SK-MEL-5 (cell line): Measurements from ENCODE around the gene SNX9. TPM values are rescaled to one million over a fixed set of nuclear protein-coding genes. Genes with fewer than 3 reads are reported as not detected.

Source experiments
- DNase-seq: peaks from one replicate; pipeline ENCODE4 v3.0.0-alpha.2; 2016; ENCODE audit warnings: low read depth, low spot score
- in situ Hi-C: cut with HindIII; loops from 2 replicates; pipeline ENCODE4 v1.10.0; 2016; ENCODE audit warnings: low sequenced_read_pairs, high pct_unique_total_duplicates, low pct_unique_long_range_greater_than_20kb
- total RNA-seq: library from RNA; depleted of rRNA; stranded (reverse); fragments of >200 nt; shearing (Covaris generic); gene quantifications from 2 replicates; pipeline ENCODE4 v1.2.3, GENCODE V29; 2014

SNX9 gene
- total RNA-seq, 1 experiment from 2014 or later = 138 TPM

DNA sequence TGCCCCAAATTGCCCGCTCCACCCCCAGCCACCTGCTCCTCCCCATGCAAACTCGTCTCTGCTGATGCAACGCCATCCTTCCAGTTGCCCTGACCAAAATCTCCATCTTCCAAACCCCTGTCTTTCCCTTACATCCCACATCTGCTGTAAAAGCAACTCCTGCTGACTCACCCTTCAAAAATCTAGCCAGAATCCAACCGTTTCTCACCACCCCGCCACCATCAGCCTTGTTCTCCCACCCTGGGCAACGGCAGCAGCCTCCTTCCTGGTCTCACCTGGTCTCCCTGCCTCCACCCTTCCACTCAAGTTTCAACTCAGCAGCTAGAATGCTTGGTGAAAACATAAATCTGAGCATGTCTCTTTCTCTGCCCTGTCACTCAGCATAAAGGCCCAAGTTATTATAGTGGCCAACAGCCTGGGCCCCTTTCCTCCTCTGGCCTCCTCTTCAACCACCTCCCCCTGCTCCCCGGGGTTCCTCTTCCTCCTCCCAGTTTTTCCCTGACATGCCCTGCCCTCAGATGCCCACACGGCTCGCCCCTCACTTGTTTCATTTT lies 151.4 kb downstream of the SNX9 start:
- in situ Hi-C loops = no loop called here
- no peak for DNase-seq

DNA sequence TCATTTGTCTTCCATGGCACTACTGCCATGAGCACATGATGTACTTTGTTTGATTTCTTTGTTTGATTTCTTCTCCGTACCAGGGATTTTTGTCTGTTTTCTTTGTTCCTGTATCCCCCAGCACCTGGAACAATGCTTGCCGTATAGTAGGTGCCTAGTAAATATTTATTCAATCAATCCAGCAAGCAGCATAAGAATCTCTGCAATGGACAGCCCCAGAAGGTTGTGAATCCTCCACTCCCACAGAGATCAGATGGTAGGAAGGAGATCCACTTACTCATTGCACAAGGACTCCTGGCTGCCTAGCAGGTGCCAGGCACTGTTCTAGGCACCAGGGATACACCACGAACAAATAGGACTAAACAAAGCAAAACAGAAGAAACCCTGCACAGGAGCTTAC lies 151.9 kb downstream of the SNX9 start:
- in situ Hi-C loops = no loop called here
- no peak for DNase-seq

DNA sequence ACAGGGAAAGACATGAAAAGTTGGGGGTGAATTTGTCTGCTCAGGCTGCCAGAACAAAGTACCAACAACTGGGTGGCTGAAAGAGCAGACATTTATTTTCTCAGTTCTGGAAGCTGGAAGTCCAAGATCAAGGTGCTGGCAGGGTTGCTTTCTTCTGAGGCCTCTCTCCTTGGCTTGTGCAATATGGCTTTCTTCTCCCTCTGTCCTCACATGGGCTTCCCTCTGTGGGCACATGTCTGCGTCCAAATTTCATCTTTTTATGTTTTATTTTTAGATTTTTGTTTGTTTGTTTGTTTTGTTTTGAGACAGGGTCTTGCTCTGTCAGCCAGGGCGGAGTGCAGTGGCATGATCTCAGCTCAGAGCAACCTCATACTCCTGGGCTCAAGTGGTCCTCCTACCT lies 152.4 kb downstream of the SNX9 start:
- in situ Hi-C loops = no loop called here
- DNase-seq = no peak

DNA sequence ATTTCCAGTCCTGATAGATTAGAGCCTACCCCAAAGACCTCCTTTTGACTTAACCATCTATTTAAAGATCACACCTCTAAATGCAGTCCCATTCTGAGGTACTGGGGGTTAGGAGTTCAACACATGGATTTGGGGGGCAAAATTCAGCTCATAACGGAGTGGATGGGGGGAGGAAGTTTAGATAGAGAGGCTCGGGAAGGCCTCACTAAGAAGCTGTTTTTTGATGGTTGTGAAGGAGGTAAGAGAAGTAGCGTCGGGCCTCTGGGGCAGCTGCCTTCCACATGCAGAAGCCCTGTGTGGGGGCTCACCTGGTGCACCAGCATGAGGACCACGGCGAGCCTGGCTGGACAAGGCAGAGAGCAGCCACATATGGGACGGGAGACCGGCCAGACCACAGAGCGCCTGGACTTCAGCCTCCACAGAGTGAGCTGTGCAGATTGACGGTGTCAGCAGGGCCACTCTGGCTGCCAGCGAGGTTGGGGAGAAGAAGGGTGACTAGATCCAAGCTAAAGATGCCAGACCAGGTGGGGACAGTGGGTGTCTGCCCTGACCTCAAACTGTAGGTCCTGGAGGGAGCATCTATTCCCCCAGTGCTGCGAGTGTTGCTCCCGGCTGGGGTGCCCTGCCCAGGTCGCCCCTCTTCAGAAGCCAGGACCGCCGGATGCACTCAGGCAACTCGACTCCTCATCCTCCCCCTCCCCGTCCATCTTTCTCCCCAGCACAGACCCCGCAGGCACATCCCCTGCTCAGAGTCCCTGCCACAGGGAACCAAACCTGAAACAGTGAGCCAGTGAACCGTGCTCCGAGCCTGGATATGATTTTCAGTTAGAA lies 153.5 kb downstream of the SNX9 start:
- in situ Hi-C loops = no loop called here

DNA sequence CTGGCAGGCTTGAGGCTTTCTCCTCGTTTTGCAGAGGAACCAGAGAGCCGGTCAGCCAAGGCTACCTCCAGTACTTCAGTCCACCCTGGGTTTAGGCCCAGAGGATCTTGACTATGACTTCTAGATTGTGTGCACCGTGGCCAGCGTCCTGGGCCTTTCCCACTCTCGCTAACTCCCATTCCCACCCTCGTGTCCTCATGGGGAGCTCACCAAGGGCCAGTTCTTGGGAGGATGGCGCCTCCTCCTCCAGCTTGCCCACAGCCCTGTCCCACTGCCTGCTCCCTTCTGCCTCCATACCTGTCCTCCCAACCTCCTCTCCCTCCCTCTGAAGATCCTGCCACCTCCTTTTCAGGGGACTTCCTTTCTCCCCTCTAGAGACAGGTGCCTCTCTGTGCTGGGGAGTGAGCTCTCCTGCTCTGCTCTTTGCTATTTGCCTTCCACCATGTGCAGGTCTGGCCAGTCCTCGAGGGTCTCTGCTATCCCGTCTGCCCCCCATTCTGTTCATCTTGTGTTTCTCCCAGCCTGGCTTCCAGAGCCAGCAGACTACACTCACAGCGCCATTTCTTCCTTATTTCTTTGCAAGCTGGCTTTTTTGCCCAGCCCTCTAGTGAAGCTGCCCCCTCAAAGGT lies 154.2 kb downstream of the SNX9 start:
- no peak for DNase-seq
- in situ Hi-C loops = no loop called here

More for the DNA sequence above, 153.5 kb downstream of the SNX9 start:
- no peak for DNase-seq

DNA sequence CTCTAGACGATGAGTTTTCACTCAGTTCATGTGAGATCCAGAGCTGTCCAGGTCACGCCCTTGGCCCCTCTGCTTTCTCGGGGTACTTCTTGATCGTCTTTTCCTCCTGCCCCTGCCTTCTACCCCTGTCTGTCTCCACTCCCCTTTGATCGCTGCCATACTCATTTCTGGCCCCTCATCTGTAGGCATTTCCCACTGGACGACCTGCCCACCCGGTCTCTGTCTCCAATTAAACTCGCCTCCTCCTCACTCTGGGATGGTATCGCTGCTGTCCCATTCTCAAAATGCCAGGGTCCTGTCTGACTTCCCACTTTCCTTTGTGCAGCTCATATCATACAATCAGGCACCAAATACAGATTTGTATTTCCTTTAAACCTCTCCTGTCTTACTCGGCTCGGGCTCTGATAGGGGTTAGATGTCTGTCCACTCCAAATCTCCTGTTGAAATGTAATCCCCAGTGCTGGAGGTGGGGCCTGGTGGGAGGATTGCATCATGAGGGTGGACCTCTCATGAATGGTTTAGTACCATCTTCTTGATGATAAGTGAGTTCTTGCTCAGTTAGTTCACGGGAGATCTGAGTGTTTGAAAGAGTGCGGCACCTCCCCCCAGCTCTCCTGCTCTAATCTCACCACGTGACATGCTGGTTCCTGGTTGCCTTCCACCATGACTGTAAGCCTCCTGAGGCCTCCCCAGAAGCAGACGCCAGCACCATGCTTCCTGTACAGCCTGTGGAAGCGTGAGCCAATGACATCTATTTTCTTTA lies 155.2 kb downstream of the SNX9 start:
- in situ Hi-C loops = no loop called here

DNA sequence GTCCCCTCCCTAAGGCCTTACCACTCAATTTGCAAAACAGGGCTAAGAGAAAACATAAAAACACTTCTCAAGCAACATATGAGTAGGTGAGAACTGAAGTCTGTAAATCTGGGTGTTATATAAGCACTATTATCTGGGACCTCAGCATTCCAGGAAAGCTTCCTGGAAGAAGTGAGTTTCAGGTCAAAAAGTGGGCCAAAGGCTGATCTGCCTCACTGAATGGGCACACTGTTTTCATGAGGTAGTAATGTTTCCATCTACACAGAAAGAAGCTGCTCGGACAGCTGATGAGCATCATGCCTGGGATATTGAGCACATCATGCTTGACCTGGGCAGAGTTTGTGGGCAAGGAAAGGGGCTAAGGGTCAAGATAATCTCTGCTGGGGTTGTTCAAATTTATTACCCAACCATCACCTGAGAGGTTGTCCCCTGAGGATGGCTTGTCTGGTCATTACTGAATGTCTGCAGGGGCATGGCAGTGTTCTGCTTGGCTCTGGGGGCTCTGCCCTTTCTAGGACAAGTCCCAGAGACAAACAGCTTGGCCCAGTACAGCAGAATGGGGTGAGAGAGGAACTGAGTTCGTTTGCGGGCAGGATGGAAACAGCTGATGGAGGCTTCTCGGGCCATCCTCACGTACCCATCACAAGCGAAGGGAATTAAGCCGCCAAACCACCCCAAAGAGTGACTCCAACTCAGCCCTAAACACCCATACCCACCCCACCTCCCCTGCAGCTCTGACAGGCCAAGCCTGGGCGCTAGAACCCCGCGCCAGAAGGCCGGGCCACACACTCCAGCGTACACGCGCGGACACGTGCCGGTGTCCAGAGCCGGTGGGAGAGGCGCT lies 157.5 kb downstream of the SNX9 start:
- DNase-seq = no peak
- in situ Hi-C loops = no loop called here

More for the DNA sequence above, 155.2 kb downstream of the SNX9 start:
- no peak for DNase-seq

DNA sequence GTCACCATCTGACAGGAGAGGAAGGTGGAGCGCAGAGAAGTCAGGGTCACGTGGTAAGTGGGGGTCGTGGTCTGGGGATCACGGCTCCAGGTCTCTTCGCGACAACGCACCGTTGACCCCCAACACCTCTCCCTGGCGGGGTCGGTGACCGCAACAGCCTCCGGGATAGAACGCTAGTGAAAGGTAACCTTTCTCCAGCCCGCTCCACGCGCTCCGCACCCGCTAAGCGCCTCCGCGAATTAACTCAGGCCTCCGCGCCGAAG lies 158.0 kb downstream of the SNX9 start:
- in situ Hi-C loops = no loop called here
- no peak for DNase-seq

DNA sequence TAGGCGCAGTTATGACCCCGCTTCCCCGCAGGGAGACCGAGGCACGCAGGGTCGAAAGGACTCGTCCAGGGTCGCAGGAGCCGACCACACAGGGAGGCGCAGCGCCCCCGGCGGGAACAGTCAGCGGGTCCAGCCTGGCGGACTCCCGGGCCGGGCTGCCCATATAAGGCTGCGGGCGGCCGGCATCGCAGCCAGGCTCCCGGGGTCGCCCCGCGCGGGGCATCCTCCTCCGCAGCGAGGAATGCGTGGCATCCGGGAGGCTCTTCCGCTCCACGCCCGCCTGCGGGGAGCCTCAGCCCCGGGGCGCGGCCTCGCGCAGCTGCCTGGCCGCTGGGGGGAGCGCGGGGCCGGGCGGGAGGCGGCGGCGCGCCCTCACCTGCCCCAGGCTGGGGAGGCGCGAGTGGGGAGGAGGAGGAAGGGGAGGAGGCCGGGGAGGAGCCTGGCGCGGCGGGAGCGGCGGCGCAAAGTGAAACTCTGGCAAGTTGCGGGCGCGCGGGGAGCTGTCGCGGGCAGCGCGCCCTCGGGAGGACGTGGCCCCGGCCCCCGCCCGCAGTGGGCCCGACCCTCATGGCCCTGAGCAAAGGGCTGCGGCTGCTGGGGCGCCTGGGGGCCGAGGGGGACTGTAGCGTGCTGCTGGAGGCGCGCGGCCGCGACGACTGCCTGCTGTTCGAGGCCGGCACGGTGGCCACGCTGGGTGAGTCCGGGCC lies 158.5 kb downstream of the SNX9 start, which contains the start of gene SYNJ2:
Gene SYNJ2, plus strand, starts transcription at position 469 of the 707 bp plus-strand sequence. Its CDS starts 99 bp downstream, at position 568.
- peak; percentile 53 for DNase-seq
- in situ Hi-C loops = no loop called here

DNA sequence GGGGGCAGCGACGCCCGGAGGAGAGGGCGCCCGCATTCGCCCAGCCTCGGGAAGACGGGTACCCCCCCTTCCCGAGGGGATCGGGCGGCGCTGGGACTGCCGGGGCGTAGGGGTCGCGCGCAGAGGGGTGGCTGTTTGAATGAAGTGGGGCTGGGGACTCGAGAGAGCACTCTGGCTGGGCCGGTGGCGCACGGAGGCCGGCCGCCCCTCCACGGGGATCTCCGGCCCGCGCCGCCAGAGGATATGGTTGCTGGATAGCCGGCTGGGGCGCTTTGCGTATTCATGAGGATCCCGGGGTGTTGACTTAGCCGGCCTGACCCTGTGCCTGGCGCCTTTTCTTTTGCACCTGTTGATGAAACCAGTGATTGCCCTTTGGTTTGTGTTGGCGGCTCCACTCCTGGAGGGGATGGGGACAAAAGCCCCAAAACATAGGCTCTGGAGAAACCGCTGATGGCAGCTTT lies 159.1 kb downstream of the SNX9 start:
- no peak for DNase-seq

DNA sequence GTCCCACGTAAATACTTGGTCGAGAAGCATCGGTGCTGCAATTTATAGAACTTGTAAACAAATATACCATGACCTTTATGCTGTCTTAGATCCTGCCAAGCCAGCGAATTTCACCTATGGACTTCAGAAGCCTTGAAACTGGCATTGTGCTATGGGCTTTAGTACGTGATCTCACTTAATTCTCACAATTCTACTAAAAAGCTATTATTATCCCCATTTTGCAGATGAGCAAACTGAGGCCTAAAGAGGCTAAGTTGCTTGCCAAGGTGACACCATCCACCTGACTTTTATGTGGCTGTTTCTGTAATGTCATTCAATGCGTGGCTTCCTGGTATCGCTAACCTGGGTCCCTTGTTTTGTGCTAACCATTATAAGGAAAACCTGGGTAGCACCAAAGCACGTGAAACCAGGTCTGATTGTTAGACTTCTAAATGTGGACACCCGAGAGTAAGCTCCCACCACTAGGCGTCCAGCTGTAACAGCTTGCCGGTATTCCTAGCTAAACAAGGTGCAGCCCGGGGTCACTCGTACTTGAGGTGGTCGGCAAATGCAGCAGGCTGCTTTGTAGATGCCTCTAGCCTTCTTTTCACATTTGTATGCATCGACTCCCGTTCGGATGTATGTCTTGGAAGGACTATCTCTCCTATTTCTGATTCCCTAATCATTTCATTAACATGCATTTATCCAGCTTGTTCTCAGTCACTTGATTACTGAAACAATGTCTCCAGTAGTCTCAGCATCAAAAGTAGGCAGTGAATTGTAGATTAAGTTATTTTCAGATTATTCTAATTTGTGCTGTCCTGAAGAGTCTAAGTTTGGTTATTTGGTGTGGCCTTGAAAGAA lies 159.7 kb downstream of the SNX9 start:
- in situ Hi-C loops = no loop called here
- DNase-seq = peak; percentile 27

More for the DNA sequence above, 159.1 kb downstream of the SNX9 start:
- in situ Hi-C loops = no loop called here

DNA sequence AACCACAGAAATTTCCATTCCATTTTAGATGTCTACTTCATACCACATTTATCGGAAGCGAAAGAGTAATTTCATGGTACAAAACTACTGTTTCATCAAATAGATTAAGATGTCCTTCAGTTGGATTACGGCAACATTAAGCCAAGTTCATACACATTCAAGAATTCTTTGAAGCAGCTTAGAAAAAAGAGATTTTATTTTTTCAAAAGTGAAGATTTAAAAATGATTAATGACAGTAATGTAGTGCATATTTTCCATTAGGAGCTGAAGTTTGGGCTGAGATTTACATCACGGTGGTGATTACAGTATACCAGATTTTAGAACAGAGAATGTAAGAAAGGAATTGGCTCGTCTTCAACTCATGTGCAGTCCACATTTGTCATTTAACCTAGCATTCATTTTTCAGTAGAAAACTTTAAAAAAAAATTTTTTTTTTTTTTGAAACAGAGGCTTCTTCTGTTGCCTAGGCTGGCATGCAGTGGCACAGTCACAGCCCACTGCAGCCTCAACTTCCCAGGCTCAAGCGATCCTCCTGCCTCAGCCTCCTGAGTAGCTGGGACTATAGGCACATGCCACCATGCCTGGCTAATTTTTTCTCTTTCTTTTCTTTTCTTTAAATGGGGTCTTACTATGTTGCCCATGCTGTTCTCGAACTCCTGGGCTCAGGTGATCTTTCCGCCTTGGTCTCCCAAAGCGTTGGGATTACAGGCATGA lies 160.5 kb downstream of the SNX9 start:
- in situ Hi-C loops = no loop called here
- DNase-seq = no peak

DNA sequence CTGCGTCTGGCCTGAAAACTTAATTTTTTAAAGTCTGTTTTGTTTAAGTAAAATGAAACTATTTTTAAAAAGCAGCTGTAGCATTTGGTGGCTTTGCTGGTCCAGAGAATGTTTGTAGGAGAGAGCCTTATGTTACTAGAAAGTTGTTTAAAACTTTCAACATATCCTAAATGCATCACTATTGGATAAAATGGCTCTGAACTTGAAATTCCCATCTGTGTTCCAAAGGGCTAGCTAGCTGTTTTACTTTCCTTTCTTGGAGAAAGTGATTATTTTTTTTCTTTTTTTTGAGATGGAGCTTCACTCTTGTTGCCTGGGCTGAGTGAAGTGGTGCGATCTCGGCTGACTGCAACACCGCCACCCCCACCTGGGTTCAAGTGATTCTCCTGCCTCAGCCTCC lies 161.1 kb downstream of the SNX9 start:
- DNase-seq = no peak
- in situ Hi-C loops = no loop called here

DNA sequence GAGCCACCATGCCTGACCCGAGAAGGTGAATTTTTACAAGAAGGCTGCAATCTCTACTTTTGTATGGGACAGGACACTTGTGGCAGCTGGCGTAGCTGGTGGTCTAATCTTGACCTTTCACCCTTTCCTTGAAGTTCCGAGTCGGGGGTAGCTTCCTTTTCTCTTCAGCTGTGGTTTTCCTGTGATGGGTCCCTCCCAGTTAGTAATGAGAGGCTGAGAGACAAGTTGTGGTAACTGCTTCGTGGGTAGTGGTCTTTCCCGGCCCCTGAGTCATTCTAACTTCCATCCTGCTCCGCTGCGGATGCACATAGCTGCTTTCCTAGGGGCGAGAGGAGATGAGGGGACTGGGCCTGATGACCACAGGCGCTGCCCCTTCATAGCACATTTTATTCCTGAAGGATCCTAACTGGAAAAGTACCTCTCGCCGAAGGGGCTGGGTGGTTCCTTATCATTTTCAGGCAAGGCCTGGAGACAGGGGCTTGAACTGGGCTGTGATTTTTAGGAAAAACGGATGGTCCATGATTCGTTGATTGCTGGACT lies 161.7 kb downstream of the SNX9 start:
- in situ Hi-C loops = no loop called here
- no peak for DNase-seq
